ENCODE results near the gene ZNF324. TPM values are rescaled to one million over a fixed set of nuclear protein-coding genes. Genes with fewer than 3 reads are reported as not detected.
"Not testable (repeated sequence)": the region's sequence is repeated elsewhere in the genome, so short reads cannot be mapped to it uniquely, and the experiment has no call there.

Gene ZNF324
- total and polyA plus RNA-seq, 4 donors: 2.3 to 8.4 (median 5.5) TPM

GRCh38 chr19:58468216-58468839 lies 1.4 kb downstream of the ZNF324 start:
- H3K9ac ChIP-seq (ENCODE audit: low read depth in 1 of 2, low read length in 2 of 2): no peak overlapping the region
- no peaks in the 10 kb centered on the region for H3K27me3 ChIP-seq (ENCODE audit: control insufficient read depth in 4 of 4, insufficient read depth in 4 of 4, low read length in 3 of 4)
- peaks cover 7 to 23% (median 16%) of the 10 kb centered on the region in 4 donors for H3K4me1 ChIP-seq (ENCODE audit: control insufficient read depth in 4 of 4, insufficient read depth in 4 of 4, low read length in 3 of 4)
- H3K27ac ChIP-seq (ENCODE audit: low read depth in 1 of 2, low read length in 2 of 2): no peak overlapping the region
- no peaks in the 10 kb centered on the region for H3K9me3 ChIP-seq (ENCODE audit: control insufficient read depth in 4 of 4, low read length in 3 of 4)
- peak overlapping the region in 1 of 3 donors; percentile 11 for H3K4me3 ChIP-seq (ENCODE audit: low read depth in 1 of 3, low read length in 3 of 3)
- H3K36me3 ChIP-seq (ENCODE audit: control insufficient read depth in 4 of 4, insufficient read depth in 3 of 4, low read depth in 1 of 4, low read length in 3 of 4): peaks cover 0 to 7% (median 4%) of the 10 kb centered on the region in 4 donors
- DNase-seq (ENCODE audit: low spot score): no peak
- WGBS: 66% methylated on average over 5 of the region's 5 CpGs
- TF ChIP-seq EGR1 (IDR thresholded peaks at IDR 0.05; ENCODE audit: low read depth in 2 of 2) (no peak), FOXA1 (IDR thresholded peaks at IDR 0.05) (no peak), YY1 (IDR thresholded peaks at IDR 0.05) (no peak), HNF4G (IDR thresholded peaks at IDR 0.05) (no peak), NR2F2 (IDR thresholded peaks at IDR 0.05) (no peak)
- TF ChIP-seq, protein P1, sequence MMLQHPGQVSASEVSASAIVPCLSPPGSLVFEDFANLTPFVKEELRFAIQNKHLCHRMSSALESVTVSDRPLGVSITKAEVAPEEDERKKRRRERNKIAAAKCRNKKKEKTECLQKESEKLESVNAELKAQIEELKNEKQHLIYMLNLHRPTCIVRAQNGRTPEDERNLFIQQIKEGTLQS (IDR thresholded peaks at IDR 0.05): no peak
- TF ChIP-seq, protein P2, sequence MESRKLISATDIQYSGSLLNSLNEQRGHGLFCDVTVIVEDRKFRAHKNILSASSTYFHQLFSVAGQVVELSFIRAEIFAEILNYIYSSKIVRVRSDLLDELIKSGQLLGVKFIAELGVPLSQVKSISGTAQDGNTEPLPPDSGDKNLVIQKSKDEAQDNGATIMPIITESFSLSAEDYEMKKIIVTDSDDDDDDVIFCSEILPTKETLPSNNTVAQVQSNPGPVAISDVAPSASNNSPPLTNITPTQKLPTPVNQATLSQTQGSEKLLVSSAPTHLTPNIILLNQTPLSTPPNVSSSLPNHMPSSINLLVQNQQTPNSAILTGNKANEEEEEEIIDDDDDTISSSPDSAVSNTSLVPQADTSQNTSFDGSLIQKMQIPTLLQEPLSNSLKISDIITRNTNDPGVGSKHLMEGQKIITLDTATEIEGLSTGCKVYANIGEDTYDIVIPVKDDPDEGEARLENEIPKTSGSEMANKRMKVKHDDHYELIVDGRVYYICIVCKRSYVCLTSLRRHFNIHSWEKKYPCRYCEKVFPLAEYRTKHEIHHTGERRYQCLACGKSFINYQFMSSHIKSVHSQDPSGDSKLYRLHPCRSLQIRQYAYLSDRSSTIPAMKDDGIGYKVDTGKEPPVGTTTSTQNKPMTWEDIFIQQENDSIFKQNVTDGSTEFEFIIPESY (IDR thresholded peaks at IDR 0.05): no peak

- Histone ChIP-seq H3K4me1 (ENCODE audit: control insufficient read depth in 4 of 4, insufficient read depth in 4 of 4, low read length in 3 of 4) (peaks cover 7 to 23% (median 16%) of the 10 kb centered on the region in 4 donors), H3K9me3 (ENCODE audit: control insufficient read depth in 4 of 4, low read length in 3 of 4) (no peaks in the 10 kb centered on the region), H3K4me3 (ENCODE audit: low read depth in 1 of 3, low read length in 3 of 3) (no peak overlapping the region), H3K9ac (ENCODE audit: low read depth in 1 of 2, low read length in 2 of 2) (no peak overlapping the region), H3K27me3 (ENCODE audit: control insufficient read depth in 4 of 4, insufficient read depth in 4 of 4, low read length in 3 of 4) (no peaks in the 10 kb centered on the region), H3K36me3 (ENCODE audit: control insufficient read depth in 4 of 4, insufficient read depth in 3 of 4, low read depth in 1 of 4, low read length in 3 of 4) (peaks cover 0 to 7% (median 4%) of the 10 kb centered on the region in 4 donors), H3K27ac (ENCODE audit: low read depth in 1 of 2, low read length in 2 of 2) (no peak overlapping the region)
- DNase-seq (ENCODE audit: low spot score): no peak
- no peak for TF ChIP-seq TAF1 (conservative IDR thresholded peaks at IDR 0.05)
- TF ChIP-seq, protein P1 (IDR thresholded peaks at IDR 0.05): no peak
- TF ChIP-seq RXRA (IDR thresholded peaks at IDR 0.05): no peak
- TF ChIP-seq, protein P3, sequence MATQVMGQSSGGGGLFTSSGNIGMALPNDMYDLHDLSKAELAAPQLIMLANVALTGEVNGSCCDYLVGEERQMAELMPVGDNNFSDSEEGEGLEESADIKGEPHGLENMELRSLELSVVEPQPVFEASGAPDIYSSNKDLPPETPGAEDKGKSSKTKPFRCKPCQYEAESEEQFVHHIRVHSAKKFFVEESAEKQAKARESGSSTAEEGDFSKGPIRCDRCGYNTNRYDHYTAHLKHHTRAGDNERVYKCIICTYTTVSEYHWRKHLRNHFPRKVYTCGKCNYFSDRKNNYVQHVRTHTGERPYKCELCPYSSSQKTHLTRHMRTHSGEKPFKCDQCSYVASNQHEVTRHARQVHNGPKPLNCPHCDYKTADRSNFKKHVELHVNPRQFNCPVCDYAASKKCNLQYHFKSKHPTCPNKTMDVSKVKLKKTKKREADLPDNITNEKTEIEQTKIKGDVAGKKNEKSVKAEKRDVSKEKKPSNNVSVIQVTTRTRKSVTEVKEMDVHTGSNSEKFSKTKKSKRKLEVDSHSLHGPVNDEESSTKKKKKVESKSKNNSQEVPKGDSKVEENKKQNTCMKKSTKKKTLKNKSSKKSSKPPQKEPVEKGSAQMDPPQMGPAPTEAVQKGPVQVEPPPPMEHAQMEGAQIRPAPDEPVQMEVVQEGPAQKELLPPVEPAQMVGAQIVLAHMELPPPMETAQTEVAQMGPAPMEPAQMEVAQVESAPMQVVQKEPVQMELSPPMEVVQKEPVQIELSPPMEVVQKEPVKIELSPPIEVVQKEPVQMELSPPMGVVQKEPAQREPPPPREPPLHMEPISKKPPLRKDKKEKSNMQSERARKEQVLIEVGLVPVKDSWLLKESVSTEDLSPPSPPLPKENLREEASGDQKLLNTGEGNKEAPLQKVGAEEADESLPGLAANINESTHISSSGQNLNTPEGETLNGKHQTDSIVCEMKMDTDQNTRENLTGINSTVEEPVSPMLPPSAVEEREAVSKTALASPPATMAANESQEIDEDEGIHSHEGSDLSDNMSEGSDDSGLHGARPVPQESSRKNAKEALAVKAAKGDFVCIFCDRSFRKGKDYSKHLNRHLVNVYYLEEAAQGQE (IDR thresholded peaks at IDR 0.05): no peak
- no peak for TF ChIP-seq YY1 (IDR thresholded peaks at IDR 0.05)
- WGBS: 92% methylated on average over 17 of the region's 17 CpGs
These were observed 2.5 kb downstream of the ZNF324 start for GRCh38 chr19:58469241-58470013.

- WGBS: 97% methylated on average over 35 of the region's 53 CpGs
- H3K36me3 ChIP-seq (ENCODE audit: control insufficient read depth in 4 of 4, insufficient read depth in 3 of 4, low read depth in 1 of 4, low read length in 3 of 4); H3K27ac ChIP-seq (ENCODE audit: low read depth in 1 of 2, low read length in 2 of 2); H3K9me3 ChIP-seq (ENCODE audit: control insufficient read depth in 4 of 4, low read length in 3 of 4); H3K4me3 ChIP-seq (ENCODE audit: low read depth in 1 of 3, low read length in 3 of 3); H3K9ac ChIP-seq (ENCODE audit: low read depth in 1 of 2, low read length in 2 of 2); H3K27me3 ChIP-seq (ENCODE audit: control insufficient read depth in 4 of 4, insufficient read depth in 4 of 4, low read length in 3 of 4); DNase-seq (ENCODE audit: low spot score): not testable (repeated sequence)
- peaks cover 7 to 32% (median 24%) of the 10 kb centered on the region in 4 donors for H3K4me1 ChIP-seq (ENCODE audit: control insufficient read depth in 4 of 4, insufficient read depth in 4 of 4, low read length in 3 of 4)
These were observed 4.1 kb downstream of the ZNF324 start for GRCh38 chr19:58470837-58471543.

Data from liver (tissue), 9 donors.